Ureter (tissue), 1 donor: Measurements from ENCODE around the gene SLC26A3. TPM values are rescaled to one million over a fixed set of nuclear protein-coding genes. Genes with fewer than 3 reads are reported as not detected.

Experiments
- DNase-seq: peaks from one replicate; pipeline ENCODE4 v3.0.0-alpha.2; 2020; ENCODE audit warnings: low spot score
- total RNA-seq: library from RNA; stranded (reverse); gene quantifications from one replicate; pipeline ENCODE4 v1.2.4, GENCODE V29; 2023
- donor health status: DM: yes; HTN: yes; CAD: no.

Gene SLC26A3
- total RNA-seq, 1 donor from 2014 or later: 0.31 TPM

DNA sequence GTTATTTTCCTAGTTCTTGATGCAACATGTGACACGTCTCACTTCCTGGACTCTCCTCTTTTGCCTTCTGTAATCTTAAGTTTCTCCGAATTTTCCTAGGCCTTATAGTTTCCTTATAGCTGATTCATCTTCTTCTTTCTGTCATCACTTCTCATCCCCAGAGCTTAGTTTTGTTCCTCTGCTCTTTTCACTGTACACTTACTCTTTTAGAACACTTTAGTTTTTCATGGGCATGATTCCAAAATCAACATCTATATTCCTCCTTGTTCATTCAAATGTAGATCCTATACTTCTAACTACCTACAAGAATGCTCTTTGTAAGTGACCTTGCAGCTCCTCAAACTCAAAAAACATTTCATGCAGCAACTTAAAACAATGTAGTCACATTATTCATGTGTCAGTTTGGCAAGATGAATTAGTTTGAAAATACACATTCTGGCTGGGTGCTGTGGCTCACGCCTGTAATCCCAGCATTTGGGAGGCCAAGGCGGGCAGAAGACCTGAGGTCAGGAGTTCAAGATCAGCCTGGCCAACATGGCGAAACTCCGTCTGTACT is 13.1 kb upstream of the SLC26A3 start:
- no peak for DNase-seq

DNA sequence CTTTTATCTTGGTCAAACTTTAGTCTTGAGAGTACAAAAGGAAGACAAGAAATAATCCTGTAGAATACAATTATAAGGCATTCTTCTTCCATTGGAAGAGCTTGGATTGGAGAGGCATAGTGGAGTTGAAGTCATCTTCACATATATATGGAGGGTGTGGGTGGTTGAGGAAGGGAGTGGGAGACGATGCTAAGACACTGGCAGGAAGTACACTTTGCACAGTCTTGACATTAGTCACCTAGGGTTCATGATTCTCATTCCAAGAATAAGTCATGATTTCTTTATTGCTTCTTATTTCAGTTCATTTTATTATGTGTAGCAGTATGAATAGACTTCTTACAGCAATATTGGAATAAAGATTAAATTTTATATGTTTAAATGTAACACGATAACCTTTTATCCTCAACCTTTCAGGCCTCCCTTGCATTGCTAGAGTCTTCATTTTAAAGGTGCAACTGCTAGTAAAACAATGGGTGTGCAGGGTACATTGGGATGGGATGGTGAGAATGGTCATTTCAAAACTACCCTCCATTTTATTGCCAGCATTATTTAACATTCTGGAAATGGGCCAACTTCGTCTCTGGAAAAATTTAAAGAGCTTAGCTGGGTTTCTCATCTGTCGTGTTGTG is 12.3 kb upstream of the SLC26A3 start:
- DNase-seq: no peak

DNA sequence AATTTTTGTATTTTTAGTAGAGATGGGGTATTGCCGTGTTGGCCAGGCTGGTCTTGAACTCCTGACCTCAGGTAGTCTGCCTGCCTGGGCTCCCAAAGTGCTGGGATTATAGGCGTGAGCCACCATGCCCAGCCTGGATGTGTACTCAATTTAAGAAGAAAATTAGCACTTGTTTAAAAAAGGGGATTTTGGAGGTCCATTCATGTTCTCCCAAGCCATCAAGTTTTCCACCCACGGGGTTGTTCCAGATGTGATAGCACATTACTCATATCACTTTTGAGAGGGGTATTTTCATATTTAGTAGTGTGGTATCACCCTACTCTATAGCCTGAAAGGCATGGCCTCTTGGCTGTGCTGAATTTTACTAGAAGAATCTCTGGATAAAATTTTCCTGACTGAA is 10.5 kb upstream of the SLC26A3 start:
- no peak for DNase-seq

DNA sequence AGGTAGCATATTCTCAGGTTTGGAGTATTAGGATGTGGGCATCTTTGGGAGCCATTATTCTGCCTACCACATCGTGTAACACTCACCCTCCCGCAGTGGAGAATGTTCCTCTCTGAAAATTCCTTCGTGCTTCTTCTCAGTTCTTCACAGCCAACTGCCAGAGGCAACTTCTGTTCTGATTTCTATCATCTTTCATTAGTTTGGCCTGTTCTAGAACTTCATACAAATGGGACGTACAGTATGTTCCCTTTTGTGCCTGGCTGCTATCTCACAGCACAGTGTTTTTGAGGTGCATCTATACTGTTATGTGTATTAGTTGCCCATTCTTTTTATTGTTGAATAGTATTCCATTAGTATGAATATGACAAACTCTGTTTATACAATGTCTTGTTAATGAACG is 8.9 kb upstream of the SLC26A3 start:
- no peak for DNase-seq

DNA sequence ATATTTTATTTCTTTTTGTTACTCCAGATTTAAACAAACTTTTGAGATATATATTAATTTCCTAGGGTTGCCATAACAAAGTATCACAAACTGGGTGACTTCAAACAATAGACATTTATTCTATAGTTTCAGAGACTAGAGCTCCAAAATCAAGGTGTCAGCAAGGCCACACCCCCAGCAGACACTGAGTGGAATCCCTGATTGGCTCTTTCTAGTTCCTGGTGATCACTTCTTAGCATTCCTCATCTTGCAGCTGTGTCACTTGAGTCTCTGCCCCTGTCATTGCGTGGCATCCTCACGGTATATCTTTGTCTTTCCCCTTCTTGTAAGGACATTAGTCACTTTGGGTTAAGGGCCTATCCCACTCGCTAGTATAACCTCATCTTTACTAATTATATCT is 7.6 kb upstream of the SLC26A3 start:
- DNase-seq: no peak

DNA sequence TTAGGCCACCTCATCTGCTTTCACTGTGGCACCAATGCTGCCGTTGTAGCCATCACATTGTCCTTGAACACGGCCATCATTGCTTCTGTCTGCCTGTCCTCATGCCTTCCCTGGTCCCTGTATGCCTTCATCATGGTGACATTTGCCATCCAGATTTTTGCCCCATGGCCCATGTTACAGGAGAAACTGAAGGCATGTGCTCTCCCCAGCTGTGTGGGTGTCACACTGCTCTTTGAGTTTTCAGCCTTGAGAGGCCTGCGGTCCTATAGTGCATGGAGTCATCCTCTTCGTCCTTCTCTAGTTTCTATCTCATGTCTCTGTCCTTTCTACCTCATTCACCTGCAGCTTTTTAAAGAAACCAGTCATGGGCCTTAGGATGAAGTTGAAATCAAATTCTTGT is 6.2 kb upstream of the SLC26A3 start:
- DNase-seq: no peak

DNA sequence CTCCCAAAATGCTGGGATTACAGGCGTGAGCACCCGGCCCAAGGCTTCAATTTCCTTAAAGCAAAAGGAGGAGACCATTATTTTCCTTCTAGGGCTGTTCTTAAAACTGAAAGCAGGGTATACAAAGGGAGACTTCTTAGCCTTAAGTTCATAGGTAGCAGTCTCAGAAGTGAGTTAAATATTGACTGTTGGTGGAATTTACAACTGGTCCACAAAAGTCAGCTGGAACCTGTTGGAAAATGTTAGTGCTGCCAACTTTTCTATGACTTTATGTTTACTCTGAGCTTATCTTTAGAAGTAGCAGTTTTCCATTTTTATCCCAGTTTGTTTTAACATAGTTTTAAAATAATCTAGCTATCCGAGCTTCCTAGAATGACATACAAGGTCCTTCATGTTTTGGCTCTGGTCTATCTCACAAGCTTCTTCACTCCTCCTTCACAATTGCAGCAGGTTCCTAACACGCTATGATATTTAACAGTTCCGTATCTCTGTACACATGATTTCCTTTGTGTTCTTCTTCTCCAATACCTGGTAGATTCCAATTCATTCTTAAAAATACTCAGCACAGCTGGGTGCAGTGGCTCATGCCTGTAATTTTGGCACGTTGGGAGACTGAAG is 3.3 kb downstream of the SLC26A3 start:
- no peak for DNase-seq

DNA sequence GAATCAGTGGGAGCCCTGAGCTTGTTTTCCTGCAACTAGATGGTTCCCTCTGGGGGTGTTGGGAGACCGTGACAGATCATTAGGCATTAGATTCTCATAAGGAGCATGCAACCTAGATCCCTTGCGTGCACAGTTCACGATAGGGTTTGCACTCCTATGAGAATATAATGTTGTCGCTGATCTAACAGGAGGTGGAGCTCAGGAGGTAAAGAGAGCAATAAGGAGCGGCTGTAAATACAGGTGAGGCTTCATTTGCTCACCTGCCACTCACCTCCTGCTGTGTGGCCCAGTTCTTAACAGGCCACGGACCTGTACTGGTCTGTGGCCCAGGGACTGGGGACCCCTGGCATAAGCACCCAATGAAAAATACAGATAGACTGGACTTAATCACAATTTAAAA is 10.7 kb downstream of the SLC26A3 start:
- no peak for DNase-seq

DNA sequence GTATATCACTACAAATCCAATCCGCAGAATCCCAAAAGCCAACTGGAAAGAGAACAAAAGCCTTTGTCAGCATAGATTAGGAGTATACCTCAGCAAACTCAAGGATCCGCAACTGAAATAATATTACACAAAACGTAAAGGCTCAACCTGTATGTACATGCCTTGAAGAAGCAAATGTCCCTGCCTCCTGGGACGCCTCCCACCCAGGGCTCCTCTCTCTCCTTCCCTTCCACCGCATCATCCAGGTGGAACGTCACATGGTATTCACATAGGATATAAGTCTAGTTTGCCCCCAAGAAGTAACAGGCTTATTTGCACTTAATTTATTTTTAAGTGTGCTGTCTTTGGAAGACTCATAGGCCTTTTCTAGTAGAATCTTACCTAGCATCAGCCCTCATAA is 13.4 kb downstream of the SLC26A3 start:
- DNase-seq: no peak

DNA sequence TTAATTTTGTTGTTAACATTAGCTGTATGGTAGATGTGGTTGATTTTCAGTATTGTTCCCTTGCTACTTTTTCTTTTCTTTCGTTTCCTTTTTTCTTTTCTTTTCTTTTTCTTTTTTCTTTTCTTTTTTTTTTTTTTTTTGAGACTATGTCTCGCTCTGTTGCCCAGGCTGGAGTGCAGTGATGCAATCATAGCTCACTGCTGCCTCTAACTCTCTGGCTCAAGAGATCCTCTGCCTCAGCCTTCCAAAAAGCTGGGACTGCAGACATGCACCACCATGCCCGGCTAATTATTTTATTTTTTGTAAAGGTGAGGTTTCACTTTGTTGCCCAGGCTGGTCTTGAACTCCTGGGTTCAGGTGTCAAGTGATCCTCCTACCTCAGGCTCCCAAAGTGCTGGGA is 14.4 kb downstream of the SLC26A3 start:
- no peak for DNase-seq

DNA sequence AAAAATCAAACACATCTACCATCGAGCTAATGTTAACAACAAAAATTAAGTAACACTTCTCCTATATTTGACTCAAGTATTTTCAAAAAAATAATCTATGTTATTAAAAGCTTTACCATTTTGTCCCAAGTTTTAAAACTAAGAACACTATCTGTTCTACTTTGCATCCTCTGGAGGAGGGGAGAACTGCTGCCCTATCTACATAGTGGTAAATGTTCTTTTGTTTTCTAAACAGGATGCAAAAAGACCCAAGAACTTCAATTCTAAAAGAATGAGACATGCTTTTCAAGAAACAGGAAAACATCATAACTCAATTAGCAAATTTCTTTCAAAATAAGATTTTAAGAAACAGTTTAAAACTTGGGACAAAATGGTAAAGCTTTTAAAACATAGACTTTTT is 14.8 kb downstream of the SLC26A3 start:
- no peak for DNase-seq

DNA sequence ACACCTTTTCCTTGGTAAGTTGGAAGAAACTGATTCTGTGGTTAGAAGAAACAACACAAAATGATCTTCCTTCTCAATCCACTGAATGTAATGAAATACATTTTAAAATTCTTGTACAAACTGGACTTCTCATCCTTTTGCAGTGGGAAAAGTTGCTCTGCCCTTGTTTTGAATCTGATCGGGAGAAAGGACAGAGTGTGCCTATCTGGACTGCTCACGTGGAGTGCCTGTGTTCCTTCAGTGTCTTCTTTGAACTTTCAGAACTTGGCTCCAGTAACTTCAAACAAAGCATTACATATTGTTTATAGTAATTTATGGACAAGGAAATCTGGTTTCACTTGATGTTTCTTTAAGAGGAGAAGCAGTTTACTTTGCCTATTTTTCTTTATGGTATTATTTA is 17.1 kb downstream of the SLC26A3 start:
- no peak for DNase-seq

DNA sequence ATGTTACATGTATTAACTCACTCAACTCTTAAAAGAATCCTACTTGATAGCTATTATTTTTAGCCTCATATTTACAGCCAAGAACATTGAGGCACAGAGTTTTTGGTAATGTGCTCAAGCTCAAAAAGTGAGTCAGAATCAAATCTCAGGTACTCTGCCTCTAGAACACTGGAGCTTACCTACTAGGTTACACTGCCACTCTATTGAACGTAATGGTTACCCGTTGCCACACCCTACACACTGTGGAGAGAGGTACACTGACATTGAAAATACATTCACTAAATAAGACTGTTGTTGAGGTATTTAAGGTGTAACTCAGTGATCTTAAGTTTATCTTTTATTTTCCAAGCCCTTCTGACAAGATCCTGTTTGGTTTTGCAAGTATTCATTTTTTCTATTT is 17.9 kb downstream of the SLC26A3 start:
- no peak for DNase-seq

DNA sequence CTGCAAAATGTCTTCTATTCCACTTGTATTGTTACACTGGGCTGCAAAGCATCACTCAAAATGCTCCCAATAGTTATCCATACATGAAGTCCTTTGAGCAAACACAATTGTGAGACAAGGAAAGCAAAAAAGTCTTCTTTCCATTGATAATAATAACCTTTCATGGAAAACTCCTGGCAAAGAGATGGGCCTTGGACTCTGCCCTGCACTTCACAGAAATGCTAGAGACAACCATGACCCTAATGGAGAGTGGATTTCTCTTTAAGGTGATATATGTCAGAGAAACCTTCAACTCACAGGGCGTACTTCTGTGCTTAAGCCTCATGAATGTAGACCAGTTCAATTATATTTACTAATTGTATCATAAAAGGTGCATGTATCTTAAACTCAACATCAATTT is 19.4 kb downstream of the SLC26A3 start:
- DNase-seq: no peak

DNA sequence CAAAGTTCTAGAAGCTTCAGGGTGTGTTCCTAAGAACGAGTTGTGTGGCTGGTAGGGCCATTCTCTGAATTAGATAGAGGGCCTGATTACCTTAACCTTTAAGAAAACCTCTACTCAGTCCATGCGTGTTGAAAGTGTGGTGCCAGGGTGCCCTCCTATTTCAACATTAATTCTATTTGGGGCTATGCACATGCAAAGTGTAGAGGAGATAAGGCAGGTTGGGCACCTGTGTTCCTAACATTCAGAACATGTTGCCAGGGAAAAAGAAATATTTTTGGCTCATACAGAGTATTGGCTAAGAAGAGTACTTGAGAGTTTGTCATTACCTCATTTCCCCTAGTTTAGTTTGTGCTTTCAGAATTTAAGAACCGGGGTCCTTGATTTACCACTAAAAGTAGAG is 20.6 kb downstream of the SLC26A3 start:
- DNase-seq: no peak

DNA sequence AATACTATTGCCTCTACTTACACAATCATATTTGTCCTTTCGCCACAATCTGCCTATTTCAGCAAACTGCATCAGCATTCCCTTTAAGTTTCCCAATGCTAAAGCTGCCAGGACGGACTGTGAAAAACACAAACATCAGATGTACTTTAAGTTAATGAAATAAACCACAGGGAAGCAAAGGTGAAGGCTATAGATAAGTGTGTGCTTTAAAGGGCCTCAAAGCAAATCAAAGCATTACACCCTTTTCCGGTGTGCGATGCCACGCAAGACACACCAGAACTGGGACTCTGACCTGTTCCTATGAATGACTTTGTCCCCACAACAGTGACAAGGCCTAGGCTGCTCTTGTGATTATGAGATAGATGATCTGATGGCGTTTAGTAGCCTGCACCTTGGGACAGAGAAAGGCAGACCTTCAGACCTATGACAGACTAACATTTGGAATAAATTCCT is 23.4 kb downstream of the SLC26A3 start:
- DNase-seq: no peak

DNA sequence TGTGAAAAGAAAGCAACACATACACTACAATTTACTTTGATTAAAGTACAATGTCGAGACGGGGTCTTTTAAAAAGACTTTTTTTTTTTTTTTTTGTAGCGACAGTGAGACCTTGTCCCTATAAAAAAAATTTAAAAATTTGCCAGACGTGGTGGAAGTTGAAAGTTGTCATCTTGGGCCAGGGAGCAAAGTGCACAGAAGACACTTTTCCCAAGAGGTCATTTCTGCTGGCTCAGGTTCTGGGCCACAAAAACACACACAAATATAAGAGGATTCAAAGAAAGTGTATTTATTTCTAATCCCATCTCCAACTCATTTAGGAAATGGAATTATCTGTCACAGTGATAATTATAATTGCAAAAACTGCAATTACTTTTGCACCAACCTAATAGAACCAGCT is 24.7 kb downstream of the SLC26A3 start:
- DNase-seq: no peak

DNA sequence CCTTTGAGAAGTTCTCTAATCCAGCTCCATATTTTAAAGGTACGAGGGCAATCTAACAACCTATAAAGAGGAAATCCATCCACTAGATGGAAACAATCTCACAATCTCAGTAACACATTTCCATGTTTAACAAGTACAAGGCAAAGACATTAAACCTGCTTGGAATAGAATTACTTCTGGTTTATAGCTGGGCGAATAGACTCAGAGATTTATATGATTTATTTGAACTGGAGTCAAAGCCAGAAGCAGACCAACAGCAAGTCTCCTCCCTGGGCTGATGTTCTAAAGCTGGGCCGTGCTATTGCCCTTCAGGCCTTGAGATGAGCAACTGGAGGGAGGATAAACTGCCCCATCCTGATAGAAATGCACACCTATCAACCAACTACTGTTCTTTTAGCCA is 25.3 kb downstream of the SLC26A3 start:
- no peak for DNase-seq

DNA sequence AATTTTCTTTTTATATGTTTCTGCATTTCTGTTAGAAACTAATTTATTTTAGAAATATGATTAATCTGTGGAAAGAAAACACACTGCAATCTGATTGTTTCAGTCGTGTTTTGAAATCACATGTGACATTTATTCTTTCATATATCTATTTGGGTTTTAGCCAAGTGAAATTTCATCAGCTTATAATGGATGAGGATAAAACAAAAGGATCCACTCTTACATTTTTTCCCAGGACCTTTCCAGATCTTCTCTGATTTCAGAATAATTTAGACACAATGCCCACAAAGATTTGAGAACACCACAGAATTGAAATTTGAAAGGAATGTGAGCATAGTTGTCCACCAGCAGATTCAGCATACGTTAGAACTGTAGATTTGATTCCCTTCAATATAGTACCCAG is 30.0 kb downstream of the SLC26A3 start:
- no peak for DNase-seq

DNA sequence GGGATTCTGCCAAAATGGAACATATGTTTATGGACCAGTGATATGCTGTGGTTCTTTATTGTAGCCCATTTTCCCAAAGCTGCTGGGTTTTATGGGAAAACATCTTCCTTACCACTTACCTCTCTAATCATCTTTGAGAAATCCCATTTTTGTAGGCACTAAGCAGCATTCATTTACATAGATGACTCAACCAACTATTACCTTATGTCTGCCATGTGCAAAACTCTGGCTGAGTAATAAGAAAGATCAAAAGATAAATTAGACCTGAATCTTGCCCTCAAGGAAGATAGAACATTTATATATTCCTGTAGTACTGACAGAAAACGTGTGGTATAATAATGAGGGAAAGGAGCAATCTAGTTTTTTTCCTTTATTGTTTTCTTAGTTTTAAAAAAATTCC is 34.8 kb downstream of the SLC26A3 start:
- DNase-seq: no peak

DNA sequence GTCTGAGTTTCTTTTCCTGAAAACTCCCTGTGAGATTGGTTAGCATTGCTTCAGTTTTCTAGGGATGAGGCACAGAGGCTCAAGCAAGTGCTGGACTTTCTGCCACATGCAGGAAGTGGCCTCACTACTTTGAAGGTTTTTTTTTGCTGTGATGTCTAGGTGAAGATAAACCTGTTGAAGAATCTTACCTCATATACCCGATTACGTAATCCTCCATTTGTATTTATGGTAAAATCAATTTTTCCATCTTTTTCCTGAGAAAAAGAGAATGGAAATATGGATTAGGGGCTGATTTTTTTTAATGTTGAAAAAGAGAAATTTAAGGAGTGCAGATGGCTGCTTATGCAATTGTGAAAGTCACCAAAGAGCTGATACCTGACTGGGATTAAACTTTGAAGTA is 35.6 kb downstream of the SLC26A3 start:
- DNase-seq: no peak

DNA sequence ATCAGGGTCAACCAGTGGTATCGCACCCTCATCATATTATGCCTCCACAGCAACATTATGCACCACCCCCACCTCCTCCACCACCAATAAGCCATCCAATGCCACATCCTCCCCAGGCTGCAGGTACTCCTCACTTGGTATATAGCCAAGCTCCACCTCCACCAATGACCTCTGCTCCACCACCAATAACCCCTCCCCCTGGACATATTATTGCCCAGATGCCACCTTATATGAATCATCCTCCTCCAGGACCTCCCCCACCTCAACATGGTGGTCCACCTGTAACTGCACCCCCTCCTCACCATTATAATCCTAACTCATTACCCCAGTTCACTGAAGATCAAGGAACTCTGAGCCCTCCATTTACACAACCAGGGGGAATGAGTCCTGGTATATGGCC is 44.4 kb downstream of the SLC26A3 start:
- no peak for DNase-seq

DNA sequence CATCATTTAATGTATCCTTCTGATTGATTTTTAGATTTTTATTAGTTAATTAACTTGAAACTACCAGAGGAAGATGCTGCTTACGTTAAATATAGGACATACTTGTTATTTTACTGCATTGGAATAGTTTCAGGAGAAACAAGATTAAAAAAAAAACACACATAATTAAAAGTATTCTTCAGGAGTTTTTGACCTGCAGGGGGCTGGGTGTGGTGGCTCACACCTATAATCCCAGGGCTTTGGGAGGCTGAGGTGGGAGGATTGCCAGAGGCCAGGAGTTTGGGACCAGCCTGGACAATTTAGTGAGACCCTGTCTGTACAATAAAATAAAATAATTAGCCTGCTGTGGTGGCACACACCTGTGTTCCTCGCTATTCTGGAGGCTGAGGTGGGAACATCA is 48.4 kb downstream of the SLC26A3 start:
- DNase-seq: no peak

DNA sequence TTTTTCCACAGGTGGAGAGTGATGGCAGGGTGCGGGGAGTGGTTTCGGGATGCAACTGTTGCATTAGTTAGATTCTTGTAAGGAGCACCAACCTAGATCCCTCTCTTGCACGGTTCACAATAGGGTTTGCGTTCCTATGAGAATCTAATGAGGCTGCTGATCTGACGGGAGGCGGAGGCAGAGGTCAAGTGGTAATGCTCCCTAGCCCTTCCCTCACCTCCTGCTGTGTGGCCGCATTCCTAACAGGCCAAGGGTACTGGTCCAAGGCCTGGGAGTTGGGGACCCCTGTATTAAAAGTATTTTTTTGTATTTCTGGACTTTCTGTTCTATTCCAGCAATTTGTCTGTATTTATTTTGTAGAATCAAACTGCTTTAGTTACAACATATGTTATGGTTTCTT is 51.9 kb downstream of the SLC26A3 start:
- DNase-seq: no peak
